Measurements from ENCODE around the gene DOCK2. TPM values are rescaled to one million over a fixed set of nuclear protein-coding genes. Genes with fewer than 3 reads are reported as not detected.

The DOCK2 gene
- polyA plus RNA-seq, 2 of the 4 experiments (the other 2 are of a cell fraction): 2.1 to 4.6 TPM

- peak overlapping the region; percentile 65 to 82 for H3K27ac ChIP-seq
- H3K4me1 ChIP-seq: peaks cover 81% of the 10 kb centered on the region
- ATAC-seq (peak; percentile 89 to 96), FAIRE-seq (peak; percentile 96), DNase-seq (ENCODE audit: low read depth in 1 of 2, low spot score in 1 of 2) (peak; percentile 77 to 92)
- POLR2A ChIA-PET: interaction anchor here (1.2 kb wide), 1 partner anchor 9 kb away, joined by 3 read pairs; no protein-coding TSS in a partner anchor
- H3K4me3 ChIP-seq: no peak overlapping the region
- CTCF ChIA-PET: interaction anchor here (0.6 to 2.5 kb wide), 6 partner anchors 12 to 387 kb away, joined by 3 to 12 read pairs (median 4); partner anchors contain the start of gene INSYN2B
- TF ChIP-seq JUNB (IDR thresholded peaks at IDR 0.05): peak; percentile 59
- no peak for TF ChIP-seq RFX5 (IDR thresholded peaks at IDR 0.05)
- TF ChIP-seq FOSL2 (IDR thresholded peaks at IDR 0.05): peak; percentile 35; the same call in 1 of the 2 replicates
- peak; percentile 91 for TF ChIP-seq FOSL2 (CRISPR knock-in tag; IDR thresholded peaks at IDR 0.05)
- peak; percentile 81; the same call in 1 of the 2 replicates for TF ChIP-seq GATA3 (IDR thresholded peaks at IDR 0.05; ENCODE audit: borderline replicate concordance)
- peak in 1 of 2 experiments; percentile 60; a peak in 1 of 4 replicates for TF ChIP-seq CEBPB (IDR thresholded peaks at IDR 0.05)
- TF ChIP-seq MYC (IDR thresholded peaks at IDR 0.05; ENCODE audit: borderline replicate concordance, low read length): no peak
- TF ChIP-seq BCL3 (IDR thresholded peaks at IDR 0.05): no peak
- no peak for TF ChIP-seq POLR2AphosphoS2 (conservative IDR thresholded peaks at IDR 0.05; ENCODE audit: low read length)
- no peak for TF ChIP-seq TP53 (CRISPR knock-in tag; IDR thresholded peaks at IDR 0.05)
- peak; percentile 13 for TF ChIP-seq MAFK (IDR thresholded peaks at IDR 0.05; ENCODE audit: partially characterized antibody)
- TF ChIP-seq MAX (IDR thresholded peaks at IDR 0.05): peak; percentile 66
- TF ChIP-seq ZFP36 (IDR thresholded peaks at IDR 0.05; ENCODE audit: borderline replicate concordance, partially characterized antibody): no peak
- TF ChIP-seq FOXS1 (CRISPR knock-in tag; IDR thresholded peaks at IDR 0.05): peak; percentile 31; the same call in 1 of the 2 replicates
- TF ChIP-seq RNF2 (IDR thresholded peaks at IDR 0.05; ENCODE audit: borderline replicate concordance, low read depth): no peak
- TF ChIP-seq REST (IDR thresholded peaks at IDR 0.05): no peak
- 33% methylated on average over 6 of the region's 6 CpGs for WGBS (ENCODE audit: missing lambda C conversion rate)
- H3K4me2 ChIP-seq: peak overlapping the region; percentile 68
- no peaks in the 10 kb centered on the region for H3K9me3 ChIP-seq
Measured at GRCh38 chr5:169592937-169593650, 44.0 kb upstream of the DOCK2 start.

- DNase-seq (ENCODE audit: low read depth in 1 of 2, low spot score in 1 of 2) (no peak), ATAC-seq (no peak), FAIRE-seq (peak; percentile 73)
- TF ChIP-seq NR3C1 (IDR thresholded peaks at IDR 0.05): no peak
- TF ChIP-seq MAFK (IDR thresholded peaks at IDR 0.05; ENCODE audit: partially characterized antibody): no peak
- no peak for TF ChIP-seq FOSL2 (IDR thresholded peaks at IDR 0.05)
- 0 out of 2 replicates have a peak, but pooled peaks have one; percentile 27 for TF ChIP-seq FOSL2 (CRISPR knock-in tag; IDR thresholded peaks at IDR 0.05)
- no peak overlapping the region for H3K4me3 ChIP-seq
- H3K27ac ChIP-seq: peak overlapping the region; percentile 65 to 76
- ChIA-PET CTCF (interaction anchor here (0.9 to 2.5 kb wide), 4 partner anchors 14 to 385 kb away, joined by 3 to 12 read pairs (median 3); partner anchors contain the start of gene INSYN2B), POLR2A (no interaction called here)
- WGBS (ENCODE audit: missing lambda C conversion rate): 30% methylated on average over 1 of the region's 1 CpG
- H3K4me1 ChIP-seq: peaks cover 64% of the 10 kb centered on the region
- H3K9me3 ChIP-seq: no peaks in the 10 kb centered on the region
- H3K4me2 ChIP-seq: peak overlapping the region; percentile 68
Measured at GRCh38 chr5:169595172-169595820, 41.8 kb upstream of the DOCK2 start.

All from A549 (cell line).